K562 (cell line): ENCODE data around the gene TMEM270. TPM values are rescaled to one million over a fixed set of nuclear protein-coding genes. Genes with fewer than 3 reads are reported as not detected.
"Not testable (repeated sequence)": the region's sequence is repeated elsewhere in the genome, so short reads cannot be mapped to it uniquely, and the experiment has no call there.

Source experiments
- ATAC-seq: fragments of 200-7000 bp; cut with Tn5 transposase; 3 replicates; pipeline ENCODE4 v1.9.1; 2020; ENCODE audit warnings: moderate library complexity
- BruUV-seq: library from RNA; stranded (reverse); fragments of 400-500 nt; replicated peaks from 2 replicates; lab custom pipeline; 2021; lab: Mats Ljungman, UMichigan
- CTCF ChIA-PET: fragments of 300-600 bp; formaldehyde crosslinking; extraction: SDS; loops from one replicate; lab custom pipeline; 2021; ENCODE audit warnings: low intra/inter-chr PET ratio; lab: Yijun Ruan, JAX
- POLR2A ChIA-PET: fragments of 300-600, 350-650 bp; sonication (Branson Sonifier 250); formaldehyde crosslinking; extraction: SDS; loops from one replicate; lab custom pipeline; 2021; ENCODE audit warnings: antibody characterized with exemption, inconsistent platforms; lab: Yijun Ruan, JAX
- DNase-seq, 4 experiments: peaks; one replicate each; pipeline versions ENCODE4 v3.0.0 to v3.0.0-alpha.2; 2011 to 2018; ENCODE audit warnings: low spot score in 3 of 4, mixed read lengths in 3 of 4; ENCODE audit errors: extremely low read depth in 1 of 4
- FAIRE-seq: peaks from 2 replicates; lab custom pipeline; 2011; peaks lifted over from hg19 to GRCh38; lab: Jason Lieb, UNC
- H2AFZ ChIP-seq: 2 replicates; pipeline ENCODE4 v1.6.0; 2011; ENCODE audit warnings: low read depth, low read length, control low read depth, inconsistent platforms
- H3K27ac ChIP-seq: fragments of 200-600 bp; 3 replicates; pipeline ENCODE4 v1.8.0; 2011; ENCODE audit warnings: low read depth, mild to moderate bottlenecking, control low read depth, inconsistent platforms, low read length, moderate library complexity, mixed read lengths; ENCODE audit errors: extremely low read depth
- H3K27me3 ChIP-seq, 2 experiments: fragments of 300-600 bp in 1 of 2; 2 replicates in 1 of 2; 3 replicates in 1 of 2; pipeline versions ENCODE4 v1.6.0 to v1.8.0; 2011; ENCODE audit warnings: inconsistent platforms in 2 of 2, low read length in 2 of 2, mild to moderate bottlenecking in 1 of 2, mixed read lengths in 1 of 2, moderate library complexity in 1 of 2; ENCODE audit not compliant: control insufficient read depth in 2 of 2, insufficient read depth in 2 of 2
- H3K36me3 ChIP-seq: fragments of 300-600 bp; 3 replicates; pipeline ENCODE4 v1.8.0; 2011; ENCODE audit warnings: mild to moderate bottlenecking, low read length, inconsistent platforms; ENCODE audit not compliant: control insufficient read depth, insufficient read depth
- H3K4me1 ChIP-seq, 2 experiments: fragments of 200-600 bp in 1 of 2; replicated peaks in 1 of 2; 2 replicates in 1 of 2; 3 replicates in 1 of 2; pipeline versions ENCODE4 v1.5.1 to v1.8.0; 2011; ENCODE audit warnings: inconsistent platforms in 2 of 2, low read length in 2 of 2, mild to moderate bottlenecking in 1 of 2, mixed read lengths in 1 of 2, moderate library complexity in 1 of 2; ENCODE audit not compliant: control insufficient read depth in 2 of 2, insufficient read depth in 2 of 2
- H3K4me2 ChIP-seq: 2 replicates; pipeline ENCODE4 v1.6.1; 2011; ENCODE audit warnings: low read length, control low read depth, inconsistent platforms, mixed read lengths; ENCODE audit not compliant: insufficient read depth
- H3K4me3 ChIP-seq: fragments of 200-600 bp; sonication (generic), shearing (Covaris generic); 2 replicates; pipeline ENCODE4 v1.5.1; 2016; ENCODE audit warnings: control low read depth, inconsistent platforms
- H3K79me2 ChIP-seq: fragments of 200-600 bp; 3 replicates; pipeline ENCODE4 v1.8.0; 2011; ENCODE audit warnings: low read length, inconsistent platforms; ENCODE audit not compliant: control insufficient read depth, insufficient read depth
- H3K9ac ChIP-seq, 2 experiments: 2 replicates each; pipeline versions ENCODE4 v1.6.0 to v1.6.1; 2011; ENCODE audit warnings: low read depth in 2 of 2, low read length in 2 of 2, control low read depth in 1 of 2, inconsistent platforms in 1 of 2, mild to moderate bottlenecking in 1 of 2, mixed read lengths in 1 of 2; ENCODE audit not compliant: insufficient read depth in 1 of 2
- H3K9me1 ChIP-seq: one replicate; pipeline ENCODE4 v1.6.0; 2011; ENCODE audit warnings: inconsistent platforms, mild to moderate bottlenecking, low read length, moderate library complexity; ENCODE audit not compliant: control insufficient read depth, insufficient read depth
- H3K9me3 ChIP-seq: replicated peaks from 2 replicates; pipeline ENCODE4 v1.5.1; 2011; ENCODE audit warnings: low read depth, low read length, inconsistent platforms; ENCODE audit not compliant: control insufficient read depth, insufficient read depth
- H4K20me1 ChIP-seq: replicated peaks from 2 replicates; pipeline ENCODE4 v1.6.1; 2011; ENCODE audit warnings: low read length, inconsistent platforms, mixed read lengths; ENCODE audit not compliant: control insufficient read depth, insufficient read depth
- GABPB1 ChIP-seq: sonication (generic); formaldehyde crosslinking; IDR thresholded peaks from 2 replicates; pipeline ENCODE4 v1.8.0; 2022; ENCODE audit warnings: mild to moderate bottlenecking, missing genetic modification reagents
- SMARCA5 ChIP-seq: fragments of 450-650 bp; IDR thresholded peaks from 2 replicates; pipeline ENCODE4 v1.6.1; 2016
- WGBS: fragments of 100-300 bp; shearing (Covaris generic); methylation state at CpG from one replicate; pipeline ENCODE4 v1.1.6; 2016; ENCODE audit warnings: low coverage, mixed read lengths; ENCODE audit not compliant: insufficient coverage; ENCODE audit errors: missing lambda C conversion rate; 5-methylcytosine and 5-hydroxymethylcytosine counted together
- in situ Hi-C: fragments of 300-500 bp; cut with MboI; formaldehyde crosslinking; loops from 4 replicates; pipeline ENCODE4 v1.15.0; 2018; ENCODE audit warnings: inconsistent platforms, mixed read lengths
- intact Hi-C: fragments of 100-400 bp; cut with micrococcal nuclease; formaldehyde crosslinking; loops from 2 replicates; pipeline ENCODE4 v1.14.2; 2022
- polyA plus RNA-seq, 8 experiments: library from polyadenylated mRNA; depleted of rRNA in 4 of 8; stranded (reverse) in 5 of 8; unstranded in 3 of 8; fragments of >200 nt; fragmentation: Nextera tagmentation in 2 of 8; fragmentation: Illumina TruSeq in 1 of 8; extraction: Ambion mirVana in 2 of 8; extraction: Trizol in 1 of 8; gene quantifications; 2 replicates each; pipeline versions ENCODE4 v1.2.1 to v1.2.3, GENCODE V29; 2011 to 2014; ENCODE audit warnings: inconsistent platforms in 1 of 8, missing spikeins in 1 of 8
- total RNA-seq, 7 experiments: library from RNA; depleted of rRNA in 6 of 7; stranded (reverse); fragments of >200 nt in 6 of 7; fragmentation: Illumina TruSeq in 2 of 7; extraction: Trizol in 2 of 7; gene quantifications; 2 replicates each; pipeline versions ENCODE4 v1.2.1 to v1.2.3, GENCODE V29; 2011 to 2021; ENCODE audit warnings: low replicate concordance in 1 of 7
- TF ChIP-seq, protein P1 (sequence below): sonication (generic); formaldehyde crosslinking; IDR thresholded peaks from 2 replicates; pipeline ENCODE4 v1.8.1; 2023; ENCODE audit warnings: mild to moderate bottlenecking, missing genetic modification reagents
- TF ChIP-seq, protein P2 (sequence below), 2 experiments: fragments of 450-650 bp in 1 of 2; sonication (generic) in 1 of 2; formaldehyde crosslinking in 1 of 2; IDR thresholded peaks; 2 replicates each; pipeline versions ENCODE4 v1.7.1 to v1.9.0; 2016 to 2022; ENCODE audit warnings: inconsistent platforms in 1 of 2, mild to moderate bottlenecking in 1 of 2, missing genetic modification reagents in 1 of 2
- TF ChIP-seq, protein P3 (sequence below), 2 experiments: fragments of 450-650 bp; IDR thresholded peaks; 2 replicates each; pipeline ENCODE4 v1.6.1; 2016

TMEM270 gene
- total and polyA plus RNA-seq, 9 of the 15 experiments (the other 6 are each of a cell fraction or from before 2014, with no cell fraction given), result not detected

DNA sequence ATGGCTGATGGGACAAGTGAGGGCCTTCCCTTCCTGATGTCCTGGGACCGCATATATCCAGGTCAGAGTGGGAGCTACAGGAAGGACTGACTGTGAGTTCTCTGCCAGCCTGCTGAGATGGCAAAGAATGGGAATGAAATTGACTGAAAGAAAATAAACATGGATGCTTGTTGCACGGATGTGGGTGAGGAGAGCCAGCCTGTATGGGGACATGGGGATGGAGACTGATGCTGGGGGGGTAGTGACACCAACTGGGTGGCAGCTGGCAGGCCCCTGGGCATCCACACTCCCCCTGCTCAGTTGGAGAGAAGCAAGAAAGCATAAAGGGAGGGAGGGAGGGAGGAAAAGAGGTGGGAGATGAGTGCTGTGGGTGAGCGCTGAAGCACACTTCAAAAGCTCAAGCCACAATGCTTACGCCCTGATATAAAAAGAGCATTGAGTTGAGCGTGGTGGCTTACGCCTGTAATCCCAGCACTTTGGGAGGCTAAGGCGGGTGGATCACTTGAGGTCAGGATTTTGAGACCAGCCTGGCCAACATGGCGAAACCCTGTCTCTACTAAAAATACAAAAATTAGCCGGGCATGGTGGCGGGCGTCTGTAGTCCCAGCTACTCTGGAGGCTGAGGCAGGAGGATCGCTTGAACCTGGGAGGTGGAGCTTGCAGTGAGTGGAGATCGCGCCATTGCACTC lies 39.2 kb upstream of the TMEM270 start:
- DNase-seq, H3K9me3 ChIP-seq, BruUV-seq, H3K4me2 ChIP-seq, H3K36me3 ChIP-seq, in situ Hi-C loops, H3K27me3 ChIP-seq, ATAC-seq, H3K9me1 ChIP-seq, H4K20me1 ChIP-seq, intact Hi-C loops, CTCF ChIA-PET, FAIRE-seq, H3K79me2 ChIP-seq, H3K4me3 ChIP-seq, H3K27ac ChIP-seq: not testable (repeated sequence)
- 65% methylated on average over 14 of the region's 14 CpGs for WGBS
- peak overlapping the region; percentile 47 for H2AFZ ChIP-seq
- peaks cover 22 to 25% of the 10 kb centered on the region in 2 experiments for H3K4me1 ChIP-seq
- POLR2A ChIA-PET, result interaction anchor here (1.0 to 2.1 kb wide), 3 partner anchors 11 to 35 kb away, joined by 3 to 5 read pairs (median 5); no protein-coding TSS in a partner anchor
- peak overlapping the region in 1 of 2 experiments; percentile 82; a peak in 1 of 4 replicates for H3K9ac ChIP-seq
- TF ChIP-seq SMARCA5, result 0 out of 2 replicates have a peak, but pooled peaks have one; percentile 27
- TF ChIP-seq, protein P1, sequence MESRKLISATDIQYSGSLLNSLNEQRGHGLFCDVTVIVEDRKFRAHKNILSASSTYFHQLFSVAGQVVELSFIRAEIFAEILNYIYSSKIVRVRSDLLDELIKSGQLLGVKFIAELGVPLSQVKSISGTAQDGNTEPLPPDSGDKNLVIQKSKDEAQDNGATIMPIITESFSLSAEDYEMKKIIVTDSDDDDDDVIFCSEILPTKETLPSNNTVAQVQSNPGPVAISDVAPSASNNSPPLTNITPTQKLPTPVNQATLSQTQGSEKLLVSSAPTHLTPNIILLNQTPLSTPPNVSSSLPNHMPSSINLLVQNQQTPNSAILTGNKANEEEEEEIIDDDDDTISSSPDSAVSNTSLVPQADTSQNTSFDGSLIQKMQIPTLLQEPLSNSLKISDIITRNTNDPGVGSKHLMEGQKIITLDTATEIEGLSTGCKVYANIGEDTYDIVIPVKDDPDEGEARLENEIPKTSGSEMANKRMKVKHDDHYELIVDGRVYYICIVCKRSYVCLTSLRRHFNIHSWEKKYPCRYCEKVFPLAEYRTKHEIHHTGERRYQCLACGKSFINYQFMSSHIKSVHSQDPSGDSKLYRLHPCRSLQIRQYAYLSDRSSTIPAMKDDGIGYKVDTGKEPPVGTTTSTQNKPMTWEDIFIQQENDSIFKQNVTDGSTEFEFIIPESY (CRISPR knock-in tag), result peak; percentile 77; the same call in 1 of the 2 replicates
- 0 out of 2 replicates have a peak, but pooled peaks have one; percentile 6 for TF ChIP-seq GABPB1 (CRISPR knock-in tag)
- TF ChIP-seq, protein P2, sequence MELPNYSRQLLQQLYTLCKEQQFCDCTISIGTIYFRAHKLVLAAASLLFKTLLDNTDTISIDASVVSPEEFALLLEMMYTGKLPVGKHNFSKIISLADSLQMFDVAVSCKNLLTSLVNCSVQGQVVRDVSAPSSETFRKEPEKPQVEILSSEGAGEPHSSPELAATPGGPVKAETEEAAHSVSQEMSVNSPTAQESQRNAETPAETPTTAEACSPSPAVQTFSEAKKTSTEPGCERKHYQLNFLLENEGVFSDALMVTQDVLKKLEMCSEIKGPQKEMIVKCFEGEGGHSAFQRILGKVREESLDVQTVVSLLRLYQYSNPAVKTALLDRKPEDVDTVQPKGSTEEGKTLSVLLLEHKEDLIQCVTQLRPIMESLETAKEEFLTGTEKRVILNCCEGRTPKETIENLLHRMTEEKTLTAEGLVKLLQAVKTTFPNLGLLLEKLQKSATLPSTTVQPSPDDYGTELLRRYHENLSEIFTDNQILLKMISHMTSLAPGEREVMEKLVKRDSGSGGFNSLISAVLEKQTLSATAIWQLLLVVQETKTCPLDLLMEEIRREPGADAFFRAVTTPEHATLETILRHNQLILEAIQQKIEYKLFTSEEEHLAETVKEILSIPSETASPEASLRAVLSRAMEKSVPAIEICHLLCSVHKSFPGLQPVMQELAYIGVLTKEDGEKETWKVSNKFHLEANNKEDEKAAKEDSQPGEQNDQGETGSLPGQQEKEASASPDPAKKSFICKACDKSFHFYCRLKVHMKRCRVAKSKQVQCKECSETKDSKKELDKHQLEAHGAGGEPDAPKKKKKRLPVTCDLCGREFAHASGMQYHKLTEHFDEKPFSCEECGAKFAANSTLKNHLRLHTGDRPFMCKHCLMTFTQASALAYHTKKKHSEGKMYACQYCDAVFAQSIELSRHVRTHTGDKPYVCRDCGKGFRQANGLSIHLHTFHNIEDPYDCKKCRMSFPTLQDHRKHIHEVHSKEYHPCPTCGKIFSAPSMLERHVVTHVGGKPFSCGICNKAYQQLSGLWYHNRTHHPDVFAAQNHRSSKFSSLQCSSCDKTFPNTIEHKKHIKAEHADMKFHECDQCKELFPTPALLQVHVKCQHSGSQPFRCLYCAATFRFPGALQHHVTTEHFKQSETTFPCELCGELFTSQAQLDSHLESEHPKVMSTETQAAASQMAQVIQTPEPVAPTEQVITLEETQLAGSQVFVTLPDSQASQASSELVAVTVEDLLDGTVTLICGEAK (IDR thresholded peaks at IDR 0.05), result 0 out of 2 replicates have a peak, but pooled peaks have one; percentile 9
- TF ChIP-seq, protein P2 (CRISPR knock-in tag; IDR thresholded peaks at IDR 0.05), result not testable (repeated sequence)
- TF ChIP-seq, protein P3, sequence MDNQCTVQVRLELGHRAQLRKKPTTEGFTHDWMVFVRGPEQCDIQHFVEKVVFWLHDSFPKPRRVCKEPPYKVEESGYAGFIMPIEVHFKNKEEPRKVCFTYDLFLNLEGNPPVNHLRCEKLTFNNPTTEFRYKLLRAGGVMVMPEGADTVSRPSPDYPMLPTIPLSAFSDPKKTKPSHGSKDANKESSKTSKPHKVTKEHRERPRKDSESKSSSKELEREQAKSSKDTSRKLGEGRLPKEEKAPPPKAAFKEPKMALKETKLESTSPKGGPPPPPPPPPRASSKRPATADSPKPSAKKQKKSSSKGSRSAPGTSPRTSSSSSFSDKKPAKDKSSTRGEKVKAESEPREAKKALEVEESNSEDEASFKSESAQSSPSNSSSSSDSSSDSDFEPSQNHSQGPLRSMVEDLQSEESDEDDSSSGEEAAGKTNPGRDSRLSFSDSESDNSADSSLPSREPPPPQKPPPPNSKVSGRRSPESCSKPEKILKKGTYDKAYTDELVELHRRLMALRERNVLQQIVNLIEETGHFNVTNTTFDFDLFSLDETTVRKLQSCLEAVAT (IDR thresholded peaks at IDR 0.05), result peak in 1 of 2 experiments; percentile 62; a peak in 1 of 4 replicates
